HuH-7.5 (cell line): ENCODE measurements around the gene ANKMY1.
A peak's percentile ranks its signal among the peaks of the same experiment; 100 is the strongest.

Experiments used
- DNase-seq: peaks from one replicate; pipeline ENCODE4 v3.0.0; 2011; ENCODE audit warnings: low spot score

Gene ANKMY1

DNA sequence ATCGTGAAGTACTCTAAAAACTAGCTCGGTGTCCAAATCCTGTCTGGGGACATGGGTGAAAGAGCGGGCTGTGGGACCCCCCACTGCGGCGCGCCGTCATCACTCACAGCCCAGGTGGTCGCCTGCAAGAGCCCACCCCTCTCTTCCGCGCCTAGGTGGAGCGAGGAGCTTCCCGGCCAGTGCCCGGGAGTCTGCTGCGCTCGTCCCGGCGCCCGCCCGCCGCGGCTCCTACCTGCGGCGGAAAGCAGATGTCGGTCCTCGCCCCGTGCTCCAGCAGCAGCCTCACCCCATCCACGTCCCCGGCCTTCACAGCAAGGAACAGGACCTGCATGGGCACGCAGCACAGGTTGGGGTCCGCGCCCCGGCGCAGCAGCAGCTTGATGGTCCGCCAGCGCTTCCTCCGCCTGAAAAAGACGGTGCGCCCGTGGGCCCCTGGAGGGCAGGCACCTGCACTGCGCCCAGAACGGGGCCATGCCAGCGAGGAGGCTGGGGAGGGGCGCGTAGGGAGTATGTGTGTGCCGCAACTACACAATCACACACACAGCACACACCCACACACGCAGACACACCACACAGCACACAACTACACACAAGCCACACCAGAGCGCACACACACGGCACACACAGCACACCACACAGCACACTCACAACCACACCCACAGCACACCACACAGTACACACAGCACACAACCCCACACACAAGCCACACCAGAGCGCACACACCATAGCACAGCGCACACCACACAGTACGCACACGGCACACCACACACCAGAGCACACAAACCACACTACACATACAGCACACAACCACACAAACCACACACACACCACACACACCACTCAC is 37.4 kb downstream of the ANKMY1 start:
- DNase-seq = no peak

DNA sequence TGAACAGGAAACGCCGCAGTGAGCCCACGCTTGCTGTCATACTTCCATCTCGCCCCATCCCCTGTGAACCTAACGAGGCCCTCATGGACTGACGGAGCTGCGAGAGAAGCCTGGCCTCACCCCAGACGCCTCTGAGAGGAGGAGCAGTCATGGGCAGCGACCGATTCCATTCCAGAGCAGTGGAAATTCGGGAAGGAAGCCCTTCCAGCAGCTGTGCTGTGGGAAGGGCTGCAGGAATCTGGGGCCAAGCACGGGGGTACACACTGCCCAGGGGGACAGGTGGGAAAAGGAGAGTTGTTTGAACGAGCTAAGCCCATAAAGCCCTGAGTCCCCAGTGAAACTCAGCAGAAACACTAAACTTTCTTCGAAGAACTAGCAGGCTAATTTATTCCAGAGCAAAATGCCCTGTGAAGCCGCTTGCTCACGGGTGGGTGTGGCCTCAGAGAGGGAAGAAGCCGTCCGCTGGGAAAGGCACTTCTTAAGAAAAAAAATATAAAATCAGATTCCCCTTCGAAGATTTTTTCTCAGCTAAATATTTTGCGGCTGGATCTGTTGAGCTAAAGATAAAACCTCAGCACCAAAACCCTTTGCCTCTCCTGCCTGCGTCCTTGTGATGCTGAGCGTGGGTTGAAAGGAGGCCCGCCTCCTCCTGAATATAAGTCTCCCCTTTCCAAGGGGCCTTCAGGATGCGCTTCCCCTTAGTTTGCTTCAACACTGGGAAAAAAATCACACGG is 38.2 kb downstream of the ANKMY1 start:
- DNase-seq = no peak

DNA sequence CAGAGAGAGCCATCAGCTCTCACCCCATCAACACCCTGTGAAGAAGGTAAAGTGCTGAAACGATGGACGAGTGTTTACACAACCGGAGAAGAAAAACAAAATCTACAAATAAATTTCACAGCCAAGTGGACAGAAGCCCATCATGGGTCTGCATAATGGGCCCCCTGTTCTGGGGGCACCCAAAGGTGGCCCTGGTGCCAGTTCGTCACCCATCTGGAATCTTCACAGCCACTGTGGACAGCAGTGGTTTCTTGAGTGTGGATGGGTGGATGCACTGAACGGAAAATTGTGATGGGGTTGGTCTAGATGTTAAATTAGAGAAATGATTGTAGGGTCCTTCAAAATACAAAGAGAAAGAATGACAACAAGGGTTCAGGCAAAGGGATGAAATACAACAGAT is 38.8 kb downstream of the ANKMY1 start:
- no peak for DNase-seq

DNA sequence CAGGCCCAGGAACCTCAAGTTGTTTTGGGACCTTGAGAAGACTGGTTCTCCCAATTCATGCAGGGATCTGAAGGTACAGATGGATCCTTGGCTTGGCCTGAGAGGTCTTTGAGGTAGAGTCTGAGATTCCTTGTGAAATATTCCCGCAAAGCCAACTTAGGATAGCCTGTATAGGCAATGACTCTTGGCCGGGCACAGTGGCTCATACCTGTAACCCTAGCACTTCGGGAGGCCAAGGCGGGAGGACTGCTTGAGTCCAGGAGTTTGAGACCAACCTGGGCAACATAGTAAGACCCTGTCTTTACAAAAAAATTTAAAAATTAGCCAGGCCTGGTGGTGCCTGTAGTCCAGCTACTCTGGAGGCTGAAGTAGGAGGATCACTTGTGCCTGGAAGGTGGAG is 40.4 kb downstream of the ANKMY1 start:
- no peak for DNase-seq

DNA sequence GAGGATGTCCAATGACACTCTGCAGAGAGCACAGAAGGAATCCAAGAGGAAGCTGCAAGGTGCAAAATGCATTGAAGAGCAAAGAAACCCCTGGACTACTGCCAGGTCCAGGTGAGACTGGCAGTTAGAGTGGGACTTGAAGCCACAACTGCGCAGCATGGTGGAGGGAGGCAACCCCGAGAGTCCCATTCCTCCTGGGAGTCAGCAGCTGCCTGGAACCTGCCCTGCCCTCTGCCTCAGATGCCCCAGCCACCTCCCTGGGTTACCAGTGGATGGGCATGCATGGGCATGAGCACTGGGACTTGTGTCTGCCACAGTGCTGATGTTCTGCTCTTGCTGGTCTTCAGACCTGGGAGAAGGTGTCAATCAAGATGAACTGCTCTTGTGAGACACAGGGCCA is 43.2 kb downstream of the ANKMY1 start:
- DNase-seq = no peak

DNA sequence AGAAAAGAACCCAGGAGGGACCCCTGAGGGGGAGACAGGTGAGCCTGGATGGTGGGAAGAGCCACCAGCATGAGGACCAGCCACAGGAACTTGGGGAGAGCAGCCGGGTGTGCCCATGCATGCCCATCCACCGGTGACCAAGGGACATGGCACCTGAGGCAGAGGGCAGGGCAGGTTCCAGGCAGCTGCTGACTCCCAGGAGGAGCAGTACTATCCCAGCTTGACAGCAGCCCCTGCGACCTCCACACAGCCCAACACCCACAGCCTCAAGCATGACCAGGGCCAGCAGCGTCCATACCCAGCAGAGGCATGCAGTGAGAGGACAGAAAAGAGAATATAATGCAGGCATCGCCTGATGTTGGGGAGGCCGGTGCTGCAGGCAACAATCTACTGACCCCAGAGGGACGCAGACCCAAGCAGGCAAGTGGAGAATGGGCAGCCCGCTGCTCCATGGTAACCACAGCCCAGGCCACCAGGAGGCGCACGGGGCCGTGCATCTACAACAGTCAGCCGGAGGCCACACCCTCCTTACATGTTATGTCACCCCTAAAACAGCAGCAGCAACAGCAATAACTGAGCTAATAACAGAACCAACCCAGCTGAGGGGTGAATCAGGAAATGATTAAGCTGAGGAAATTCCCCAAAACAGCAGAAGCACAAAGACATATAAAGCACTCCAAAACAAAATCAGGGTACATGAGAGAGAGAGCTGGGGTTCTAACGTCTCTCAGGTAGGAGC is 44.1 kb downstream of the ANKMY1 start:
- peak; percentile 69 for DNase-seq

DNA sequence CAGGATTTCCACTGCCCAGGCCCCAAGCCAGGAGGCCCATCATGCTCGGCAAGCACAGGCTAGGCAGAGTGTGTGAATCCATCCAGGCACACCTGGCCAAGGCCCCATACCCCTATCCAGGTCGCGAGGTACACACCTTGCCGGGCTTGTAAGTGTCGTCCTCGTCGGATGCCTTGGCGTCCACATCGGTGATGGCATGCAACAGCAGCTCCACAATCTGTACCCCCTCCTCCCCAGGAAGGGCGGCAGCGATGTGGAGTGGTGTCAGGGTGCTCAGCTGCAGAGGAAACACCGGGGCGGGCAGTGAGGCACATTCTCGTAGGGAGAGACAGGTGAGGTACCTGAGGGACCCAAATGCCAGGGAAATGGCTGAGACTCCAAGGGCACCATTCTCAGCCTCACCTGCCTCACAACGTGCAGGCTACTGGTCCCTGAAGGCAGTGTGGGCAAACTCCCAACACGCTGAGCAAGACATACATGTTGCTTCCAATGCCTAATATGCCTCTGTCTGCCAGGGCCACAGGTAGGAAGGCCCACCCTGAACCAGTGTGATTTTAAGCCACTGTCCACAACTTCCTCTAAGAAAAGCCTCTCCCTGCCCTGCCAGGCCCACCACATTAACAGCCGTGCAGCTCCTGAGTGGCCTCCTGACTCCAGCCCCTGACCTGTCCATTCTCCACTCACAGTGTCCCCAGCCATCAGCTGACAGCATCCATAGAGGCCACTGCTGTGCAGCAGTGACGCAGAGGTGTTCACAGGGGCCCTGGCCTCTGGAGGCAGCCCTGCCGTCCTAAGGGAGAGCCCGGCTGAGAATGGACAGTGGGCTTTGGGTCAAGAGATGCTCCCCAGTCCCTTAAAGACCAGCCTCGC is 44.9 kb downstream of the ANKMY1 start:
- DNase-seq = no peak

DNA sequence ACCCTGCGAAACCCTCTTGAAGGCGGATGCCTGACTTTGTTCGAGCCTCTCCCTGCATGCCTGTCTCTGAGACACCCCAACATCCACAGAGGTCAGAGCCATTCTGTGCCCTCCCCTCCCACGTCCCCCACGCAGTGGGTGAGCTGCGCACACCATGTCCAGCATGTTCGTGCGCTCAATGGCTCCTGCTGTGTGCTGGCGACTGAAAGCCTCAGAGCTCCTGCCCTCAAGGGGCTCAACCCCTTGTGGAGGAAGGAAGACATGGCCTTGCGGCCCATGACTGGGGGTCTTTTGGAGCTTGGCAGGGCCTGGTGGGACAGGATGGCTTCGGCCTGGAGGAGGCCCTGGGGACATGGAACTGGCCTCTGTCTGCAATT is 45.7 kb downstream of the ANKMY1 start:
- no peak for DNase-seq

DNA sequence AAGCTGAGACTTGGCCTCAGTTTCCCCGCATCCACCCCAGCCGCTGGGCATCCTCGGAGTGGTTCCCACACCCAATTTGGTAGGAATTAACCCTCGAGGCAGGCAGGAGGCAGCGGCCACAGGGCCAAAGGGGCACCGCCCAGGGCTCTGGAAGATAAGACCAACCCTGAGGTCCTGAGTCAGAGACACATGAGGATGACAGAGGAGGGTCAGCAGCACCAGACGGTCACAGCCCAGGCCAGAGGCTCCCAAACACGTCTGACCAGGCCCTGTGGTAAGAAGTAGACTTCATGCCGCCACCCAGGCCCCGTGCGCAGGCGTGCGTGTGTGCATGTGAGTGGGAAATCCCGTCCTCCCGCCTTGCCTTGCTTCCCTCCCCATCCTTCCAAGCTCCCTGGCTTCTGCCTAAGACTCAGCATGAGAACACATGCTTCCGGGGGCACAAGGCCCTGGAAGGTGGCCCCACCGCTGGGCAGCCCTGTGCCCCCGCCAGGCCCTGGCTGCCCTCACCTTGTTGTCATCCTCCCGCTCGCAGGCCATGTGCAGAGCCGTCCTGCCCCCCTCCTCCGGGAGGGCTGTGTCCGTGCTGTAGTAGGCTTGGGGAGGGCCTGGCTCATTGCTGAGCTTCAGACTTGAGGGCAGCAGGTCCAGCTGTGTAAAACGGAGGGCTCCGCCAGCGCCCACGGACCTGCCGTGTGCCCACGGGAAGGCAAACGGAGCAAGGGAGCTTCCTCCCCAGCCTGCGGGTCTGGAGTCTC is 46.3 kb downstream of the ANKMY1 start:
- no peak for DNase-seq

DNA sequence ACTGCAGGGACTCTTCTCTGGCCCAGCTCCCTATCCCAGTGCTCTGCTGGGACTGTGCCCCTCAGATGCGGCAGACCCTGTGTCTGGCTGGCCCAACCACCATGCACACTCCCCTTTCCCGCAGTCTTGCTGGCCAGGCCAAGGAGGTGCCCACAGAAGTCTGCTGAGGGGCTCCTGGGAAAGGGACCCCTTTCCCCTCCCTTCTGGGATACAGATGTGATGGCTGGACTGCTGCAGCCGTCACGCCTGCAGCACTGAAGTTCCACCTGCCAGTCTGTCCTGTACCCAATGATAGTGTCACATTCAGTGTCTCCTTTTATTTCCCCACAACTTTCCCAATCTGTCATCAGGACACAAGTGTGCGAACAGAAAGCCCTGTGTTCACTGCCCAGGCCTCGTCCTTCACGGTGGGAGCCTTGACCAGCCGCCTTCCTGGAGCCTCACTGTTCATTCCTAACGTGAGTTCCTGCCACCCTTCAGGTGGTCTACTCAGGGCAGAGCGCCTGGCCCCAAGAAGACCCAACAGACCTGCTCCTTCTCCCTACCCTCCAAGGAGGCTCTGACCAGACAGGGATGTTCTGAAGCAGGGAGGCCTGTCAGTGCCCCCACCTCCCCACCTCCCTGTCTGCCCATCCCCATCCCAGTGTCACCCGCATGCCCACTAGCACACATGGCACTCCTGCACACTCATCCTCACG is 47.1 kb downstream of the ANKMY1 start:
- DNase-seq = no peak

DNA sequence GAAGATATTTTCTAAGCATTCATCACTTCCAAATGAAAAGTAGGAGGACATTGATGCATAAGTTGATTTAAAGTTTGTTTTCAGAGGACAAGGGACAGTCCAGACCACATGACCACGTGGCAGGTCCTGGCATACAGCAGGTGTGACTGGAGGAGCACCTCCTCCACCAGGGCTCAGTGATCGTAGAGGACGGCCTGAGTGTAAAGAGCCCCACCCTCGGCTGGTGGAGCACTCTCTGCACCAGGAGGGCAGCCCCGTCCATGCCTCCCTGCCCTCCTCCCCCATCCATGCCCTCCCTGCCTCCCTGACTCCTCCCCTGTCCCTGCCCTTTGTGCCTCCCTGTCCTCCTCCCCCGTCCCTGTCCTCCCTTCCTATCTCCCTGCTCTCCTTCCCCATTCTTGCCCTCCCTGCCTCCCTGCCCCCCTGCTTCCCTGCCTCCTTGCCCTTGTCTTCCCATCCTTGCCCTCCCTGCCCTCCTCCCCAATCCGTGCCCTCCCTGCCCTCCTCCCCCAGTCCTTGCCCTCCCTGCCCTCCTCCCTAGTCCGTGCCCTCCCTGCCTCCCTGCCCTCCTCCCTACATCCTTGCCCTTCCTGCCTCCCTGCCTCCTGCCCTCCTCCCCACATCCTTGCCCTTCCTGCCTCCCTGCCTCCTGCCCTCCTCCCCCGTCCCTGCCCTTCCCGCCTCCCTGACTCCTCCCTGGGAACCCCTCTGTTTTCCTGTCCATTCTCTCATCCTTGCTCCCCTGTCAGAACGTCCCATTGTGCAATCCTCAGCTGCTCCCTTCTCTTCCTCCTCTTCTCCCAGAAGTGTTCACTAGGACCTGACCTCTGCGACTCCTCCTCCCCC is 47.9 kb downstream of the ANKMY1 start:
- DNase-seq = no peak

DNA sequence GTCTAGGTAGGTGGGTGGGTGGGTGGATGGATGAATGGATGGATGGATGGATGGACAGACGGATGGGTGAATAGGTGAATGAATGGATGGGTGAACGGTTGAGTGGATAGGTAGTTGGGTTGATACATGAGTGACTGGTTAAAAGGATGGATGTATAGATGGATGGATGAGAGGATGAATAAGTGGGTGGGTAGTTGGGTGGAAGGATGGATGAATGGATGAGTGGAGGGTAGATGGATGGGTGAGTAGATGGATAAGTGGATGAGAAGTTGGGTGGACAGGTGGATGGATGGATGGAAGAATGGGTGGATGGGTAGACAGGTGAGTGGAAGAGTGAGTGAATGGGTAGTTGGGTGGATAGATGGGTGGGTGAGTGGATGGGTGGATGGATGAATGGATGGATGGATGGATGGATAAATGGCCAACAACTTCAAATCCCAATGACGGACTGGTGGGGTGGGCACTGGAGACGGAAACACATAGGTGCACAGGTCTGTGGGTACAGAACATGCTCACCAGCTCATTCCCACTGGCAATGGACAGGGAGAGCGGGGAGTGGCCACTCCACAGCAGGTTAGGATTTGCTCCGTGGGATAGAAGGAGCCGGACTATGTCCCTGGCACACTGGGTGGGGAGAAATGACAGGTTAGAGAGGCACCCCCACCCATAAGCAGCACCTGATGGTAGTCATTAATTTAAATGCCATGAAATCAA is 48.8 kb downstream of the ANKMY1 start:
- DNase-seq = no peak

DNA sequence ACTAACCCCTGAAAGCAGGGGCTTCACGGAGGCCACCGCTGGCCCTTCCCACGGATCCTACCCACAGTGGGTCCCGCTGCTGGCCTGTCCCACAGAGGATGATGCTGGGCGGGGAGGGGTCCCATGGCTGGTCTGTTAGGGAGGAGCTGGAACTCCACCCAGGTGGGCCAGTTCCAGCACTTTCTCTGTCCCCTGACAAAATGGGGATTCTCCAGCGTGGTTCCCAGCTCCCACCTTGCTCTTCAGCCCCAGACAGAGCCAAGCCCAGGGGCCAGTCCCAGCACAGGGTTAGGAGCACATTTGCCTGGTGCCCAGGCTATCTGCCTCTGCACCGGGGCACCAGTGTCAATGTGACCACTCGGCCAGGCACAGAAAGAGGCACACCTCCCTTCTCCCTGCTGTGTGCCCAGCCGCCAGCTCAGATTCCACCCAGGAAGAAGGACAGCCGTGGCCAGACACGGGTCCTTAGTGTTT is 50.0 kb downstream of the ANKMY1 start:
- DNase-seq = no peak

DNA sequence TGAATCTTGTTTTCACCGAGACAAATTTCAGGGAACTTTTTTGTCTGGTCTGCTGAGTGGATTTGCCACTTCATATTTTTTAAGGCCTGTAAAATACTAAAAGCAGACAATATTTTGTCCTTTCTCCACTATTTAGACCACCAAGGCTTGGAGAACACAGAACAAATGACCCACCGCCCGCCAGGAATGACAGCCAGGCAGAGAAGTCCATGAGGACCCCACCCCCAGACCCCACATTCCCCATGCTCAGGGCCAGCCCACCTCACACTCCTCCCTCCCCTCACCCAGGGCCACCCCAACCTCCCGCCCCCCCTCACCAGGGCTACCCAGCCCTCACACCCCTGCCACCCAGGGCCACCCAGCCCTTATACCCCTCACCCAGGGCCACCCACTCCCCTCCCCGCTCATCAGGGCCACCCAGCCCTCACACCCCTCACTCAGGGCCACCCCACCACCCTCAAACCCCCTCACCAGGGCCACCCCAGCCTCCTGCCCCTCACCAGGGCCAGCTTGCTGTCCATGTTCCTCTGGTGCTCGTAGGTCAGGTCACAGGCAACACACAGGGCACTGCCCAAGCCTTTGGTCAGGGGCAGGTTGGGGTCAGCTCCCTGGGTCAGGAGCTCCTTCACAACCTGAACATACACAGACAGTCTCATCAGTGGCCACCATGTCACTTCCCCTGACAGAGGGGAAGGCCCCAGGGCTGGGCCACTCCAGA is 50.6 kb downstream of the ANKMY1 start:
- DNase-seq = no peak

DNA sequence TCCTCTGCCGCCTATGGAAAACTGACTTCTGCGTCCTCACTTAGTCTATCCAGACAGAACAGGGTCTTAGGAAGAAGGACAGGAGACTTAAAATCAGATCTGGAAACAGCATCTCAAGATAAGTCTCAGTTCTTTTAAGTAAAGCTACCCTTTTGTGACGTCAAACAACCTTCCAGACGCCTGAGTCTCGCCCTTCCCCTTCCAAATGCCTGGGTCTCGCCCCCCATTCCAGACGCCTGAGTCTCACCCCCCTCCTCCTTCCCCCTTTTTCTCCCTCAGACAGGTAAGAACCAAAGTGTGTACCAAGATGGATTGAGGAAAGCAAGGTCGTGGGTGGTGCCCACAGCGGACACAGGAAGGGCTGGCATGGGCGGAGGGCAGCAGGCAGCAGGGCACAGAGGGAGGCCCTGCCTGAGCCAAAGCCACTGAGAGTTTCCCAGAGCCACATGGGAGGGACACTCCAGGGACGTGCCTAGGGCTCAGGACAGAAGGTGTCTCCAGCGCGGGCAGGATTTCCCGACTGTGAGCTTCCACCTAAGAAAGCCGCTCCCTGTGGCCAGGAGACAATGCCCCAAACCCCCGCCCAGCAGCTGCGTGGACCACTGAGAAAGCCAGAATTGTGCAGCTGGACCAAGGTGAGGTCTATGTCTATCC is 51.3 kb downstream of the ANKMY1 start:
- no peak for DNase-seq

DNA sequence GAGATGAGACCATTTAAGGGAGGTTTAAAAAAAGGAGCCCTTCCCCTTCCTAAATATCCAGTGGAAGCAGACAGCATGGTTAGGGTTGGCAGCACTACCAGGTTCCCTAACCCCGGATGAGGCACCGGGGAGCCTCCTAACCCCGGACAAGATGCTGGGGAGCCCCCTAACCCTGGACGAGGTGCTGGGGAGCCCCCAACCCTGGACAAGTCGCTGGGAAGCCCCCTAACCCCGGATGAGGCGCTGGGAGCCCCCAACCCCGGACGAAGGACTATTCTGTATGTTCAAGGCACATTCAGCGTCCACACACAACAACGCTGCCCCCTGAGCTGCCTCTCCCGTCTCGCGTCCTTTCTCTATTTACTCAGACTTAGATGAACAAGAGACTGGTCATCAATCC is 51.9 kb downstream of the ANKMY1 start:
- DNase-seq = no peak

DNA sequence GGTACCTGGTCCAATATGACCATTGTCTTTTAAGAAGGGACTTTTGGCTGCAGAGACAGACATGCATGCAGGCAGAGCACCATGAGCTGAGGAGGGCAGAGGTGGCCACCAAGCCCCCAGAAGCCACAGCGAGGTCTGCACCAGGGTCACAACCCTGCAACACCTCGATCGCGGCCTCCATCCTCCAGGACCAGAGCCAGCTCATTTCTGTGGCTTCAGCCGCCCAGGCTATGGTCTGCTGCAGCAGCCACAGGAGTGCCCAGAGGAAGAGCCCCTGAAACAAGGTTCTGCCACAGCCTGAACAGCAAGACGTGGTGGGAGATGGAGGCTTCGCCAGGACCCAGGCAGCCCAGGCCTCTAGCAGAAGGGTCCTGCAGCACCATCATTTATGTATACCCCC is 53.9 kb downstream of the ANKMY1 start:
- DNase-seq = no peak

DNA sequence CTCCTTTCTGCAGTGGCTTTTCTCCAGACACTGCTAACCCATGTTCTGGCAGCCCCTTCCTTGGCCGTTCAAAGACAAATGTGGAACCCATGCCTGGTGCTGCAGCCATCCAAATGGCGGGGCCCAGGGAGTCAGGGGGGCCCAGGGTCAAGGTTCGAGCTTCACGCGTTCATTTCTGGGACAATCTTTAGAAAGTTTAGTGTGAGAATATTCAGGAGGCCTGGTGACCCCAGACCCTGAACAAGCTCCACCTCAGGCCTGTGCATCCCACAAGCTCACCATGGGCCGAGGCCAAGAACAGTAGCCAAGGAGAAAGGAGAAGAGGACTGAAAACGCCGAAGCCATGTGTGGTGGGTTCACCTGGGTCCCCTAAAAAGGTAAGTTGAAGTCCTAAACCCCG is 54.4 kb downstream of the ANKMY1 start:
- DNase-seq = no peak
